ENCODE results near the gene SLC35F5.
"Not testable (repeated sequence)": the region's sequence is repeated elsewhere in the genome, so short reads cannot be mapped to it uniquely, and the experiment has no call there.

Gene SLC35F5

GRCh38 chr2:113755835-113756354, 547 bp downstream of the SLC35F5 start:
- no peak for DNase-seq

- no peak for DNase-seq
Measured at GRCh38 chr2:113755035-113755834, 1.2 kb downstream of the SLC35F5 start.

- DNase-seq = no peak
Measured at GRCh38 chr2:113754160-113754559, 2.3 kb downstream of the SLC35F5 start.

GRCh38 chr2:113750385-113750784, 6.1 kb downstream of the SLC35F5 start:
- no peak for DNase-seq

GRCh38 chr2:113741091-113741490, 15.4 kb downstream of the SLC35F5 start:
- DNase-seq = no peak

- DNase-seq = no peak
Measured at GRCh38 chr2:113739849-113740248, 16.6 kb downstream of the SLC35F5 start.

- DNase-seq = no peak
Measured at GRCh38 chr2:113734185-113734584, 22.3 kb downstream of the SLC35F5 start.

GRCh38 chr2:113724010-113724409, 32.4 kb downstream of the SLC35F5 start:
- DNase-seq = no peak

GRCh38 chr2:113723411-113723810, 33.0 kb downstream of the SLC35F5 start:
- no peak for DNase-seq

- no peak for DNase-seq
Measured at GRCh38 chr2:113720167-113720566, 36.3 kb downstream of the SLC35F5 start.

- DNase-seq = no peak
Measured at GRCh38 chr2:113716291-113716690, 40.2 kb downstream of the SLC35F5 start.

- DNase-seq = no peak
Measured at GRCh38 chr2:113712941-113713340, 43.5 kb downstream of the SLC35F5 start.

GRCh38 chr2:113711851-113712250, 44.6 kb downstream of the SLC35F5 start:
- DNase-seq = no peak

GRCh38 chr2:113709022-113709421, 47.4 kb downstream of the SLC35F5 start:
- no peak for DNase-seq

GRCh38 chr2:113707106-113707505, 49.3 kb downstream of the SLC35F5 start:
- no peak for DNase-seq

- no peak for DNase-seq
Measured at GRCh38 chr2:113705982-113706523, 50.4 kb downstream of the SLC35F5 start.

GRCh38 chr2:113704300-113704993, 52.0 kb downstream of the SLC35F5 start:
- not testable (repeated sequence) for DNase-seq

GRCh38 chr2:113703386-113704299, 52.8 kb downstream of the SLC35F5 start:
- DNase-seq = no peak

GRCh38 chr2:113700186-113700841, 56.1 kb downstream of the SLC35F5 start:
- peak; percentile 23 for DNase-seq

GRCh38 chr2:113698892-113699447, 57.5 kb downstream of the SLC35F5 start:
- no peak for DNase-seq

GRCh38 chr2:113698251-113698650, 58.2 kb downstream of the SLC35F5 start:
- DNase-seq = not testable (repeated sequence)

GRCh38 chr2:113697516-113697915, 58.9 kb downstream of the SLC35F5 start:
- DNase-seq = no peak

Data from central memory CD4-positive, alpha-beta T cell (primary cell).